ENCODE data around the gene NXPH2. TPM values are rescaled to one million over a fixed set of nuclear protein-coding genes. Genes with fewer than 3 reads are reported as not detected.

Gene NXPH2
- total RNA-seq, 2 donors from 2014 or later, result not detected

DNA sequence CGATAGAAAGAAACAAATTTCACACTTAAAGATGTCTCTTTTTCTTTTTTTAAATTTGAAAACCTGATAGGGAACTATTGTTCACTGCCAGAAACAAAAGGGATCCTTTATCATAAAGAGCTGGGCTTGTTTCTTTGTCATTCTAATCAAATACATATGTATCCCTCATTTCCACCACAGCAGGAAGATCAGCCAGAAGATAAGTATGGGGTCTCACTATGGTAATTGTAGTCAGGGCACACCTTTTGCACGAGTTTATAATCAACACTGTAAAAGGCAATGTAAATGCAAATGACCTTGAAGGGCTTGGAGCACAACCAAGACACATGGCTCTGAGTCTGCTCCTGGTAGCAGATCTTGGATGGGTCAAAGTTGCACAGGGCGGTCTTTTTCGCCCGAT lies 109.5 kb downstream of the NXPH2 start:
- no peak overlapping the region for H3K4me3 ChIP-seq
- H3K9me3 ChIP-seq, result no peaks in the 10 kb centered on the region
- TF ChIP-seq, protein P1, sequence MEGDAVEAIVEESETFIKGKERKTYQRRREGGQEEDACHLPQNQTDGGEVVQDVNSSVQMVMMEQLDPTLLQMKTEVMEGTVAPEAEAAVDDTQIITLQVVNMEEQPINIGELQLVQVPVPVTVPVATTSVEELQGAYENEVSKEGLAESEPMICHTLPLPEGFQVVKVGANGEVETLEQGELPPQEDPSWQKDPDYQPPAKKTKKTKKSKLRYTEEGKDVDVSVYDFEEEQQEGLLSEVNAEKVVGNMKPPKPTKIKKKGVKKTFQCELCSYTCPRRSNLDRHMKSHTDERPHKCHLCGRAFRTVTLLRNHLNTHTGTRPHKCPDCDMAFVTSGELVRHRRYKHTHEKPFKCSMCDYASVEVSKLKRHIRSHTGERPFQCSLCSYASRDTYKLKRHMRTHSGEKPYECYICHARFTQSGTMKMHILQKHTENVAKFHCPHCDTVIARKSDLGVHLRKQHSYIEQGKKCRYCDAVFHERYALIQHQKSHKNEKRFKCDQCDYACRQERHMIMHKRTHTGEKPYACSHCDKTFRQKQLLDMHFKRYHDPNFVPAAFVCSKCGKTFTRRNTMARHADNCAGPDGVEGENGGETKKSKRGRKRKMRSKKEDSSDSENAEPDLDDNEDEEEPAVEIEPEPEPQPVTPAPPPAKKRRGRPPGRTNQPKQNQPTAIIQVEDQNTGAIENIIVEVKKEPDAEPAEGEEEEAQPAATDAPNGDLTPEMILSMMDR (IDR thresholded peaks at IDR 0.05), result no peak
- H3K27me3 ChIP-seq (replicated peaks; ENCODE audit: insufficient read depth), result no peaks in the 10 kb centered on the region
- H3K4me1 ChIP-seq (ENCODE audit: control insufficient read depth in 1 of 2, low read depth in 2 of 2), result no peaks in the 10 kb centered on the region
- H3K36me3 ChIP-seq, result no peaks in the 10 kb centered on the region
- H3K27ac ChIP-seq, result no peak overlapping the region
- no peak for DNase-seq (ENCODE audit: low spot score)
- ATAC-seq (ENCODE audit: insufficient number of reproducible peaks, low FRiP score, low read depth), result no peak

DNA sequence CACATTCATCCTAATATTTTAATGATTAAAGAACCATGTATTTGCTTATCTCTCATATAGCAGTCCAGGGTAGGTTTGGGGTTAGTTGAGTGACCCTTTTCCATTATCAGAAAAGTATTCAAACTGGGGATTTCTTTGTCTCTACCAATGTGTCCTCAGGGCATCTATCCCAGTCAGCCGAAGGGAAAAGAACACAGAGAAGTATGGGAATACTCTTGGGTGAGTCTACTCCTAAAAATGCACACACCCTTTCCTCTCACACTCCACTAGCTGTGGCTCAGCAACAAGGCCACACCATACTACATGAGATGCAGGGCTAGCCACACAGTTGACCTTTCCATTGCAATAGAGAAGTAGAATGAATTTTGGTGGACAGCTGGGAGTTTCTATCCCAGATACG lies 114.3 kb downstream of the NXPH2 start:
- no peaks in the 10 kb centered on the region for H3K27me3 ChIP-seq (replicated peaks; ENCODE audit: insufficient read depth)
- DNase-seq (ENCODE audit: low spot score) (no peak), ATAC-seq (ENCODE audit: insufficient number of reproducible peaks, low FRiP score, low read depth) (no peak)
- no peaks in the 10 kb centered on the region for H3K9me3 ChIP-seq
- no peaks in the 10 kb centered on the region for H3K36me3 ChIP-seq
- H3K27ac ChIP-seq, result no peak overlapping the region
- no peaks in the 10 kb centered on the region for H3K4me1 ChIP-seq (ENCODE audit: control insufficient read depth in 1 of 2, low read depth in 2 of 2)
- TF ChIP-seq, protein P1 (IDR thresholded peaks at IDR 0.05), result no peak
- no peak overlapping the region for H3K4me3 ChIP-seq

DNA sequence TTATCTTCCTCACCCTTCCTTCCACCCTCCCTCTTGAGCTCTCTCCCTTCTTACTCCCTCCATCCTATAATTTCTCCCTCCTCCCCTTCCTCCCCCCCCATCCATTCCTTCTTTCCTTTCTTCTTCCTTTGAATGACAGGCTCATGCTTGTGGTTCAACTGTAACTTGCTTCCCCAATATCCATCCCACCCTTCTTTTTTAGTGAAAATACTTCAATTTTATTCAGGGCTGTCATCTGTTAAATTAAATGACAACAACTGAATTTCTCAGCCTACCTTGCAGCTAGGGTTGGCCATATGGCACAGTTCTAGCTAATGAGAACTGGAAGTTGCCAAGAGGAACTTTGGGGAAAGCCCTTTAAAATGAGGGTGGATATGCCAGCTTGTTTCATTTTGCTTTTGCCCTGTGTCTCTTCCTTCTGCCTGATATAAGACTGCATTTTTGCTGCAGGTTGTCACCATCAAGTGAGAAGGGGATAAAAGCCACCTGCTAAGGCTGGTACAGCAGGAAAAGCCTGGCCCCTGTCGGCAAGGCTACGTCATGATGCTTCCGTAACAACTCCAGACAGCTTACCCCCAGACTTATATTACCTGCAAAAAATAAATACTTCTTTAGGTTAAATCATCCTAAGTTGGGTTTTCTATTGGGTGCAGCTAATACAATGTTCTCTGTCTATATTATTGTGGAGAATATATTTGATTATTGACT lies 121.8 kb downstream of the NXPH2 start:
- Histone ChIP-seq H3K4me3 (no peak overlapping the region), H3K9me3 (no peaks in the 10 kb centered on the region), H3K27ac (no peak overlapping the region), H3K36me3 (no peaks in the 10 kb centered on the region), H3K4me1 (ENCODE audit: control insufficient read depth in 1 of 2, low read depth in 2 of 2) (no peaks in the 10 kb centered on the region), H3K27me3 (replicated peaks; ENCODE audit: insufficient read depth) (no peaks in the 10 kb centered on the region)
- TF ChIP-seq, protein P1 (IDR thresholded peaks at IDR 0.05), result no peak
- DNase-seq (ENCODE audit: low spot score) (no peak), ATAC-seq (ENCODE audit: insufficient number of reproducible peaks, low FRiP score, low read depth) (no peak)

DNA sequence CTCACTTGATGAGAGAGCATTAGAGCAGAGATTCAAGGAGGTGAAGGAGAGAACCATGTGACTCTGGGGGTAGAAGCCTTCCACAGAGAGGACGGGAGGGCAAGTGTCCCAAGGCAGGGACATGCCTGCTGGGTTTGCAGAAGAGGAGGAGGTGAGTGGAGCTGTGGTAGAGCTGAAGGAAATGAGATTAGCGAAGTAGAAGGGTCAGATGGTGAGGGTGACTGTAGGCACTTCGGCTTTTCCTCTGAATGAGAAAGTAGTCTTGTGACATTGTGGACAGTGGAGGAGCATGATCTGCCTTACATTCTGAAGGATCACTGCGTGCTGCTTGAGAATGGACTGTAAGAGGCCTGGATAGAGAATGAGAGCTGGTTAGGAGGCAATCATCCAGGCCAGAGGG lies 126.0 kb downstream of the NXPH2 start:
- no peaks in the 10 kb centered on the region for H3K4me1 ChIP-seq (ENCODE audit: control insufficient read depth in 1 of 2, low read depth in 2 of 2)
- no peaks in the 10 kb centered on the region for H3K9me3 ChIP-seq
- H3K36me3 ChIP-seq, result no peaks in the 10 kb centered on the region
- DNase-seq (ENCODE audit: low spot score) (no peak), ATAC-seq (ENCODE audit: insufficient number of reproducible peaks, low FRiP score, low read depth) (no peak)
- H3K27me3 ChIP-seq (replicated peaks; ENCODE audit: insufficient read depth), result no peaks in the 10 kb centered on the region
- no peak overlapping the region for H3K4me3 ChIP-seq
- TF ChIP-seq, protein P1 (IDR thresholded peaks at IDR 0.05), result no peak
- no peak overlapping the region for H3K27ac ChIP-seq

DNA sequence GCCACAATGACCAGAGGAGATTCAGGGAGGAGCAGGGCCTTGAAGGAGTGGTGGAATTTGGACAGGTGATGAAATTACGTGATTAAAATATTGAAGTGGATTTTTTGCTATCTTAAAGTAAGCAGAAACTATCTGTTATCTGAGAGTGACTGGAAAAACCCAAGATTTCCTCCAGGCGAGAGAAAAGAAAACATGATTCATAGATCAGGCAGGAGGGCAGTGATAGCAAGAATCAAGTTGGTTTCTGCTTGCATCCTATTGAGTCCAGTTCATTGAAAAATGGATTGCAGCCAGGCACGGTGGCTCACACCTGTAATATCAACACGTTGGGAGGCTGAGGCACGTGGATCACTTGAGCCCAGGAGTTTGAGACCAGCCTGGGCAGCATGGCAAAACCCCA lies 127.8 kb downstream of the NXPH2 start:
- Histone ChIP-seq H3K4me1 (ENCODE audit: control insufficient read depth in 1 of 2, low read depth in 2 of 2) (no peaks in the 10 kb centered on the region), H3K36me3 (no peaks in the 10 kb centered on the region), H3K4me3 (no peak overlapping the region), H3K27ac (no peak overlapping the region), H3K9me3 (no peaks in the 10 kb centered on the region), H3K27me3 (replicated peaks; ENCODE audit: insufficient read depth) (no peaks in the 10 kb centered on the region)
- ATAC-seq (ENCODE audit: insufficient number of reproducible peaks, low FRiP score, low read depth), result no peak
- TF ChIP-seq, protein P1 (IDR thresholded peaks at IDR 0.05), result no peak
- no peak for DNase-seq (ENCODE audit: low spot score)

Data from thoracic aorta (tissue), 2 donors.